SK-N-SH treated with all-trans-retinoic acid at 6 μM for 48 hours (cell line): ENCODE measurements around the gene DNAH9.

Experiments used
- ATAC-seq: fragments of 200-7000 bp; cut with Tn5 transposase; 3 replicates; pipeline ENCODE4 v1.9.1; 2020; ENCODE audit warnings: mild to moderate bottlenecking, moderate library complexity
- ARNTL ChIP-seq: fragments of 450-650 bp; formaldehyde crosslinking; IDR thresholded peaks from 2 replicates; pipeline ENCODE4 v1.5.0; 2020; ENCODE audit warnings: low read depth, mild to moderate bottlenecking, moderate library complexity, borderline replicate concordance
- BACH2 ChIP-seq: fragments of 250-450 bp; sonication (Bioruptor Pico); IDR thresholded peaks from 2 replicates; pipeline ENCODE4 v1.9.0; 2021; ENCODE audit warnings: mild to moderate bottlenecking, borderline replicate concordance
- CSDC2 ChIP-seq: fragments of 250-450 bp; sonication (Bioruptor Pico); IDR thresholded peaks from 2 replicates; pipeline ENCODE4 v1.5.0; 2020; ENCODE audit warnings: mild to moderate bottlenecking, moderate library complexity
- ESRRG ChIP-seq: fragments of 250-450 bp; sonication (Bioruptor Pico); IDR thresholded peaks from 2 replicates; pipeline ENCODE4 v1.6.1; 2021; ENCODE audit warnings: mild to moderate bottlenecking
- OSR1 ChIP-seq: fragments of 250-450 bp; sonication (Bioruptor Pico); IDR thresholded peaks from 2 replicates; pipeline ENCODE4 v1.8.0; 2022; ENCODE audit warnings: moderate library complexity, mild to moderate bottlenecking, inconsistent platforms
- PPARA ChIP-seq: fragments of 250-450 bp; sonication (Bioruptor Pico); IDR thresholded peaks from 2 replicates; pipeline ENCODE4 v1.5.0; 2020; ENCODE audit warnings: mild to moderate bottlenecking, borderline replicate concordance
- RARB ChIP-seq: fragments of 250-450 bp; sonication (Bioruptor Pico); IDR thresholded peaks from 2 replicates; pipeline ENCODE4 v1.8.0; 2021; ENCODE audit warnings: mild to moderate bottlenecking, moderate library complexity
- SNAI2 ChIP-seq: fragments of 250-450 bp; sonication (Bioruptor Pico); IDR thresholded peaks from 2 replicates; pipeline ENCODE4 v1.5.0; 2020; ENCODE audit warnings: mild to moderate bottlenecking, moderate library complexity
- TCF4 ChIP-seq: fragments of 250-450 bp; sonication (Bioruptor Pico); IDR thresholded peaks from 2 replicates; pipeline ENCODE4 v1.8.0; 2021; ENCODE audit warnings: mild to moderate bottlenecking, moderate library complexity, borderline replicate concordance
- TOX ChIP-seq: fragments of 250-450 bp; sonication (Bioruptor Pico); IDR thresholded peaks from 2 replicates; pipeline ENCODE4 v1.8.0; 2021; ENCODE audit warnings: mild to moderate bottlenecking, moderate library complexity, borderline replicate concordance
- ZC3H10 ChIP-seq: fragments of 250-450 bp; sonication (Bioruptor Pico); IDR thresholded peaks from 2 replicates; pipeline ENCODE4 v1.5.1; 2021; ENCODE audit warnings: mild to moderate bottlenecking, moderate library complexity
- ZFP3 ChIP-seq: fragments of 250-450 bp; sonication (Bioruptor Pico); IDR thresholded peaks from 2 replicates; pipeline ENCODE4 v1.5.0; 2020; ENCODE audit warnings: mild to moderate bottlenecking, moderate library complexity
- ZFP30 ChIP-seq: fragments of 450-650 bp; formaldehyde crosslinking; IDR thresholded peaks from 2 replicates; pipeline ENCODE4 v1.5.0; 2022; ENCODE audit warnings: mild to moderate bottlenecking, moderate library complexity
- ZNF565 ChIP-seq: fragments of 450-650 bp; formaldehyde crosslinking; conservative IDR thresholded peaks from 2 replicates; pipeline ENCODE4 v1.5.0; 2020; ENCODE audit warnings: low read depth, mild to moderate bottlenecking, moderate library complexity
- ZNF8 ChIP-seq: fragments of 450-650 bp; formaldehyde crosslinking; IDR thresholded peaks from 2 replicates; pipeline ENCODE4 v1.5.0; 2020; ENCODE audit warnings: mild to moderate bottlenecking, moderate library complexity
- TF ChIP-seq, protein P1 (sequence below): fragments of 250-450 bp; sonication (Bioruptor Pico); IDR thresholded peaks from 2 replicates; pipeline ENCODE4 v1.8.0; 2021; ENCODE audit warnings: low read depth, mild to moderate bottlenecking, moderate library complexity, borderline replicate concordance
- TF ChIP-seq, protein P2 (sequence below): fragments of 250-450 bp; sonication (Bioruptor Pico); IDR thresholded peaks from 2 replicates; pipeline ENCODE4 v1.5.1; 2021; ENCODE audit warnings: mild to moderate bottlenecking, moderate library complexity
- TF ChIP-seq, protein P3 (sequence below): fragments of 250-450 bp; sonication (Bioruptor Pico); IDR thresholded peaks from 2 replicates; pipeline ENCODE4 v1.8.0; 2020; ENCODE audit warnings: mild to moderate bottlenecking, moderate library complexity, borderline replicate concordance
- TF ChIP-seq, protein P4 (sequence below): fragments of 250-450 bp; sonication (Bioruptor Pico); IDR thresholded peaks from 2 replicates; pipeline ENCODE4 v1.5.1; 2020; ENCODE audit warnings: low read depth, mild to moderate bottlenecking, moderate library complexity
- TF ChIP-seq, protein P5 (sequence below): fragments of 250-450 bp; sonication (Bioruptor Pico); IDR thresholded peaks from 2 replicates; pipeline ENCODE4 v1.5.0; 2020; ENCODE audit warnings: mild to moderate bottlenecking, moderate library complexity

The DNAH9 gene

DNA sequence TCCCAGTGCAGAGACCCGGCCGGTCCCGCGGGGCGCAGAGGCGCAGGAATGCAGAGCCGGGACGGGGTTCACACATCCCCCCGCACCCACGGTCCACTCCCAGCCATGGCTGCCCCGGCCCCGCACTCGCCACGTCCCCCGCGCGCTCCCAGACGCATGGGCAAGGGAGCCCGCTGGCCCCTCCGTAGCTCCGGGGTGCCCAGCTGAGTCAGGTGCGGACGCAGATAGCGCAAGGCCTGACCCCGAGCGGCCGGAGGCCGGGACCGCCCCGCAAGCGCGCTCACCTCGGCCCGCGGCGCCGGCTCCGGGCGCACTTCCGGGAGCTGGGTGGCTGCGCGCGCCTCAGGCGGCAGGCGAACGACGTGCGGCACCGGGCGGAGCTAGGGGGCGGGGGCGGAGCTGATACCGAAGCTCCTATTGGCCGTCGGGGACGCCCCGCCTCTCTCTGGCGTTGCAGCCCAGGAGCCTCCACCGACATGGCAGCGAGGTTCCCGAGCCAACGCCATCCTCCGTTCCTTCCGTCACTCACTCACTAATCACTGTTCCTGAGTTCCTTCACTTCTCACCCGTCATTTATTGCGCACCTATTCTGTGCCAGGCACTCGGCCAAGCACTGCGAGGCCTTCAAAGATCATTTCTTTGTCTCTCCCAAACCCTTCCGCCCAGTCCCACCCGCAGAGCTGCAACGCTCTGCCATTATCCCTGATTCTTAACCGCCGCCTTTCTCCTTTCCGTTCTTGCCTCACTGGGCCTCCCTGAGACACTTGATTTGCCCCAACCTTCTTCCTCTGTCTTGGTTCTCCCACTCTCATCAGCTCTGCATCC is 399.1 kb downstream of the DNAH9 start, which contains the start of gene ZNF18:
Gene ZNF18 (minus strand): TSS at position 329 of the 825 bp plus-strand sequence. CDS start 4,646 bp downstream, outside the sequence.
- ATAC-seq, result peak; percentile 98
- TF ChIP-seq TOX (CRISPR knock-in tag) (no peak), OSR1 (CRISPR knock-in tag) (no peak), ZFP30 (CRISPR knock-in tag) (no peak), ZFP3 (CRISPR knock-in tag) (0 out of 2 replicates have a peak, but pooled peaks have one; percentile 55), ZNF8 (no peak), CSDC2 (no peak), ZNF565 (CRISPR knock-in tag) (no peak), BACH2 (no peak), SNAI2 (CRISPR knock-in tag) (no peak), ARNTL (CRISPR knock-in tag) (no peak), RARB (CRISPR knock-in tag) (no peak)
- TF ChIP-seq, protein P1, sequence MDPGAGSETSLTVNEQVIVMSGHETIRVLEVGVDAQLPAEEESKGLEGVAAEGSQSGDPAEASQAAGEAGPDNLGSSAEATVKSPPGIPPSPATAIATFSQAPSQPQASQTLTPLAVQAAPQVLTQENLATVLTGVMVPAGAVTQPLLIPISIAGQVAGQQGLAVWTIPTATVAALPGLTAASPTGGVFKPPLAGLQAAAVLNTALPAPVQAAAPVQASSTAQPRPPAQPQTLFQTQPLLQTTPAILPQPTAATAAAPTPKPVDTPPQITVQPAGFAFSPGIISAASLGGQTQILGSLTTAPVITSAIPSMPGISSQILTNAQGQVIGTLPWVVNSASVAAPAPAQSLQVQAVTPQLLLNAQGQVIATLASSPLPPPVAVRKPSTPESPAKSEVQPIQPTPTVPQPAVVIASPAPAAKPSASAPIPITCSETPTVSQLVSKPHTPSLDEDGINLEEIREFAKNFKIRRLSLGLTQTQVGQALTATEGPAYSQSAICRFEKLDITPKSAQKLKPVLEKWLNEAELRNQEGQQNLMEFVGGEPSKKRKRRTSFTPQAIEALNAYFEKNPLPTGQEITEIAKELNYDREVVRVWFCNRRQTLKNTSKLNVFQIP (CRISPR knock-in tag), result 0 out of 2 replicates have a peak, but pooled peaks have one; percentile 48
- TF ChIP-seq, protein P2, sequence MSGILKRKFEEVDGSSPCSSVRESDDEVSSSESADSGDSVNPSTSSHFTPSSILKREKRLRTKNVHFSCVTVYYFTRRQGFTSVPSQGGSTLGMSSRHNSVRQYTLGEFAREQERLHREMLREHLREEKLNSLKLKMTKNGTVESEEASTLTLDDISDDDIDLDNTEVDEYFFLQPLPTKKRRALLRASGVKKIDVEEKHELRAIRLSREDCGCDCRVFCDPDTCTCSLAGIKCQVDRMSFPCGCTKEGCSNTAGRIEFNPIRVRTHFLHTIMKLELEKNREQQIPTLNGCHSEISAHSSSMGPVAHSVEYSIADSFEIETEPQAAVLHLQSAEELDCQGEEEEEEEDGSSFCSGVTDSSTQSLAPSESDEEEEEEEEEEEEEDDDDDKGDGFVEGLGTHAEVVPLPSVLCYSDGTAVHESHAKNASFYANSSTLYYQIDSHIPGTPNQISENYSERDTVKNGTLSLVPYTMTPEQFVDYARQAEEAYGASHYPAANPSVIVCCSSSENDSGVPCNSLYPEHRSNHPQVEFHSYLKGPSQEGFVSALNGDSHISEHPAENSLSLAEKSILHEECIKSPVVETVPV (CRISPR knock-in tag), result no peak
- TF ChIP-seq, protein P3, sequence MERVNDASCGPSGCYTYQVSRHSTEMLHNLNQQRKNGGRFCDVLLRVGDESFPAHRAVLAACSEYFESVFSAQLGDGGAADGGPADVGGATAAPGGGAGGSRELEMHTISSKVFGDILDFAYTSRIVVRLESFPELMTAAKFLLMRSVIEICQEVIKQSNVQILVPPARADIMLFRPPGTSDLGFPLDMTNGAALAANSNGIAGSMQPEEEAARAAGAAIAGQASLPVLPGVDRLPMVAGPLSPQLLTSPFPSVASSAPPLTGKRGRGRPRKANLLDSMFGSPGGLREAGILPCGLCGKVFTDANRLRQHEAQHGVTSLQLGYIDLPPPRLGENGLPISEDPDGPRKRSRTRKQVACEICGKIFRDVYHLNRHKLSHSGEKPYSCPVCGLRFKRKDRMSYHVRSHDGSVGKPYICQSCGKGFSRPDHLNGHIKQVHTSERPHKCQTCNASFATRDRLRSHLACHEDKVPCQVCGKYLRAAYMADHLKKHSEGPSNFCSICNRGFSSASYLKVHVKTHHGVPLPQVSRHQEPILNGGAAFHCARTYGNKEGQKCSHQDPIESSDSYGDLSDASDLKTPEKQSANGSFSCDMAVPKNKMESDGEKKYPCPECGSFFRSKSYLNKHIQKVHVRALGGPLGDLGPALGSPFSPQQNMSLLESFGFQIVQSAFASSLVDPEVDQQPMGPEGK (CRISPR knock-in tag), result no peak
- TF ChIP-seq, protein P4, sequence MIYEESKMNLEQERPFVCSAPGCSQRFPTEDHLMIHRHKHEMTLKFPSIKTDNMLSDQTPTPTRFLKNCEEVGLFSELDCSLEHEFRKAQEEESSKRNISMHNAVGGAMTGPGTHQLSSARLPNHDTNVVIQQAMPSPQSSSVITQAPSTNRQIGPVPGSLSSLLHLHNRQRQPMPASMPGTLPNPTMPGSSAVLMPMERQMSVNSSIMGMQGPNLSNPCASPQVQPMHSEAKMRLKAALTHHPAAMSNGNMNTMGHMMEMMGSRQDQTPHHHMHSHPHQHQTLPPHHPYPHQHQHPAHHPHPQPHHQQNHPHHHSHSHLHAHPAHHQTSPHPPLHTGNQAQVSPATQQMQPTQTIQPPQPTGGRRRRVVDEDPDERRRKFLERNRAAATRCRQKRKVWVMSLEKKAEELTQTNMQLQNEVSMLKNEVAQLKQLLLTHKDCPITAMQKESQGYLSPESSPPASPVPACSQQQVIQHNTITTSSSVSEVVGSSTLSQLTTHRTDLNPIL (CRISPR knock-in tag), result no peak

DNA sequence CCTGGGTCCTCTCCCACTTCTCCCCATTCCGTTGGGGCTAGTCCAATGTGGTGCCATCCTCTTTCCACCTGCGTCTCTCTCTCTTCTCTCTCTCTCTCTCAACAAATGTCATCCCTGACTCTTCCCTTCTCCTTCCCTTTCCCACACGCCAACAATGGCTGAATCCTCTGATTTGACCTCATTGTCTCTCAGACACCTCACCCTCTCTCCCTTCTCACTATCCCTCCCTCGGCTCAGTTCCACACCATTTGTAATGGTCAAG is 399.6 kb downstream of the DNAH9 start:
- no peak for ATAC-seq
- TF ChIP-seq, protein P4 (CRISPR knock-in tag), result no peak
- no peak for TF ChIP-seq TCF4 (CRISPR knock-in tag)
- no peak for TF ChIP-seq PPARA (CRISPR knock-in tag)
- TF ChIP-seq, protein P3 (CRISPR knock-in tag), result no peak
- no peak for TF ChIP-seq ARNTL (CRISPR knock-in tag)

DNA sequence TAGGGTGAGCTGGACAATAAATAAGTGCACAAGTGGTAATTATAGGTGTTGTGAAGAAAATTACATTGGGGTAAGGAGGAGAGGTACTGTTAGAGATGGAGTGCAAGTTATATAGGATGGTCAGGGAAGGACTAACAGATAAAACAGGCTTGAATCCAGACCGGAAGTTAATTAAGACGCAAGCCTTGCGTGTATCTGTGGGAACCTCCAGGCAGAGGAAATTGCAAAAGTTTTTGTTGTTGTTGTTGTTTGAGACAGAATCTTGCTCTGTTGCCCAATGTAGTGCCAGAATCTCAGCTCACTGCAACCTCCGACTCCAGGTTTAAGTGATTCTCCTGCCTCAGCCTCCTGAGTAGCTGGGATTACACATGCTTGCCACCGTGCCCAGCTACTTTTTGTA is 401.4 kb downstream of the DNAH9 start:
- ATAC-seq, result no peak
- TF ChIP-seq ZNF8, result no peak
- TF ChIP-seq, protein P4 (CRISPR knock-in tag), result no peak
- TF ChIP-seq ESRRG, result no peak
- TF ChIP-seq, protein P3 (CRISPR knock-in tag), result no peak
- TF ChIP-seq ZC3H10 (CRISPR knock-in tag), result no peak
- TF ChIP-seq ZNF565 (CRISPR knock-in tag), result no peak
- no peak for TF ChIP-seq PPARA (CRISPR knock-in tag)
- TF ChIP-seq, protein P5, sequence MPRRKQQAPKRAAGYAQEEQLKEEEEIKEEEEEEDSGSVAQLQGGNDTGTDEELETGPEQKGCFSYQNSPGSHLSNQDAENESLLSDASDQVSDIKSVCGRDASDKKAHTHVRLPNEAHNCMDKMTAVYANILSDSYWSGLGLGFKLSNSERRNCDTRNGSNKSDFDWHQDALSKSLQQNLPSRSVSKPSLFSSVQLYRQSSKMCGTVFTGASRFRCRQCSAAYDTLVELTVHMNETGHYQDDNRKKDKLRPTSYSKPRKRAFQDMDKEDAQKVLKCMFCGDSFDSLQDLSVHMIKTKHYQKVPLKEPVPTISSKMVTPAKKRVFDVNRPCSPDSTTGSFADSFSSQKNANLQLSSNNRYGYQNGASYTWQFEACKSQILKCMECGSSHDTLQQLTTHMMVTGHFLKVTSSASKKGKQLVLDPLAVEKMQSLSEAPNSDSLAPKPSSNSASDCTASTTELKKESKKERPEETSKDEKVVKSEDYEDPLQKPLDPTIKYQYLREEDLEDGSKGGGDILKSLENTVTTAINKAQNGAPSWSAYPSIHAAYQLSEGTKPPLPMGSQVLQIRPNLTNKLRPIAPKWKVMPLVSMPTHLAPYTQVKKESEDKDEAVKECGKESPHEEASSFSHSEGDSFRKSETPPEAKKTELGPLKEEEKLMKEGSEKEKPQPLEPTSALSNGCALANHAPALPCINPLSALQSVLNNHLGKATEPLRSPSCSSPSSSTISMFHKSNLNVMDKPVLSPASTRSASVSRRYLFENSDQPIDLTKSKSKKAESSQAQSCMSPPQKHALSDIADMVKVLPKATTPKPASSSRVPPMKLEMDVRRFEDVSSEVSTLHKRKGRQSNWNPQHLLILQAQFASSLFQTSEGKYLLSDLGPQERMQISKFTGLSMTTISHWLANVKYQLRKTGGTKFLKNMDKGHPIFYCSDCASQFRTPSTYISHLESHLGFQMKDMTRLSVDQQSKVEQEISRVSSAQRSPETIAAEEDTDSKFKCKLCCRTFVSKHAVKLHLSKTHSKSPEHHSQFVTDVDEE (CRISPR knock-in tag), result no peak
